Measurements from ENCODE around the gene ZNF474.

ZNF474 gene

GRCh38 chr5:122126756-122127321, 2.5 kb upstream of the ZNF474 start:
- H3K9ac ChIP-seq (ENCODE audit: low read depth, low read length) = no peak overlapping the region
- H3K4me1 ChIP-seq (ENCODE audit: insufficient read depth, low read length) = peaks cover 5% of the 10 kb centered on the region
- no peaks in the 10 kb centered on the region for H3K36me3 ChIP-seq (ENCODE audit: insufficient read depth, low read length)
- H3K9me3 ChIP-seq (ENCODE audit: control insufficient read depth, insufficient read depth, low read length) = no peaks in the 10 kb centered on the region

- Histone ChIP-seq H3K4me1 (ENCODE audit: insufficient read depth, low read length) (no peaks in the 10 kb centered on the region), H3K9ac (ENCODE audit: low read depth, low read length) (no peak overlapping the region), H3K9me3 (ENCODE audit: control insufficient read depth, insufficient read depth, low read length) (no peaks in the 10 kb centered on the region), H3K36me3 (ENCODE audit: insufficient read depth, low read length) (no peaks in the 10 kb centered on the region)
Measured at GRCh38 chr5:122130152-122130551, 806 bp downstream of the ZNF474 start.

DNA sequence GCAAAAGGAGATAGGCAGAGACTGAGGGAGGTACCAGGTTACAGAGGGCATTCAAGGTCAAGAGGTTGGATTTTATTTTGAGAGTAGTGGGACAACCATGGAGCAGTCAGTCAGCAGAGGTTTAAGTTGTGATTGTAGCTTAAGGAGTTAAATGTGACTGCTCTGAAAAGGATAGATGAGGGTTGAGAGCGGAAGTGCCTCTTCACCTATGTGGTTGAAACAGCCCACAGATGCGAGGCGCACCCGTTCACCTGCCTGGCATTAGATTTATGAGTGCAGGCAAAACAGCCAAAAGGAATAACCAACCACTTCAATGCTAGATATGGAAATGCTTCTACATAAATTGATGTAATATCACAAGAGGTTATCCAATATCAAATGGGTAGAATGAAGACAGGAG, 8.4 kb downstream of the ZNF474 start:
- H3K4me1 ChIP-seq (ENCODE audit: insufficient read depth, low read length) = no peaks in the 10 kb centered on the region
- H3K9me3 ChIP-seq (ENCODE audit: control insufficient read depth, insufficient read depth, low read length) = no peaks in the 10 kb centered on the region
- H3K36me3 ChIP-seq (ENCODE audit: insufficient read depth, low read length) = no peaks in the 10 kb centered on the region
- no peak overlapping the region for H3K9ac ChIP-seq (ENCODE audit: low read depth, low read length)

GRCh38 chr5:122138356-122138755, 9.0 kb downstream of the ZNF474 start:
- Histone ChIP-seq H3K9ac (ENCODE audit: low read depth, low read length) (no peak overlapping the region), H3K4me1 (ENCODE audit: insufficient read depth, low read length) (no peaks in the 10 kb centered on the region), H3K36me3 (ENCODE audit: insufficient read depth, low read length) (no peaks in the 10 kb centered on the region), H3K9me3 (ENCODE audit: control insufficient read depth, insufficient read depth, low read length) (no peaks in the 10 kb centered on the region)

DNA sequence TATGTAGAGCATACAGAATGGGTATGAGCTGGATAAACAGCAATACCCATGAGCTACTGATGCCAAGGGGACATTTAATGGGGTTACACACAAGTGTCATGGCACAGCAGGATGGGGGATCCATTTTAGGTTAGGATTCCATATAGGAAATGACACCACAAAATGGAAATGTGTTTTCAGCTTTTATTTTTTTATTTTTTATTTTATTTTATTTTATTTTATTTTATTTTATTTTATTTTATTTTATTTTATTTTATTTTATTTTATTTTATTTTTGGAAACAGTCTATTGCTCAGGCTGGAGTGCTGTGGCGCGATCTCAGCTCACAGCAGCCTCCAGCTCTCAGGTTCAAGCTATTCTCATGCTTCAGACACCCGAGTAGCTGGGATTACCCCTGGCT, 11.6 kb downstream of the ZNF474 start:
- H3K36me3 ChIP-seq (ENCODE audit: insufficient read depth, low read length) = no peaks in the 10 kb centered on the region
- no peak overlapping the region for H3K9ac ChIP-seq (ENCODE audit: low read depth, low read length)
- H3K9me3 ChIP-seq (ENCODE audit: control insufficient read depth, insufficient read depth, low read length) = no peaks in the 10 kb centered on the region
- no peaks in the 10 kb centered on the region for H3K4me1 ChIP-seq (ENCODE audit: insufficient read depth, low read length)

DNA sequence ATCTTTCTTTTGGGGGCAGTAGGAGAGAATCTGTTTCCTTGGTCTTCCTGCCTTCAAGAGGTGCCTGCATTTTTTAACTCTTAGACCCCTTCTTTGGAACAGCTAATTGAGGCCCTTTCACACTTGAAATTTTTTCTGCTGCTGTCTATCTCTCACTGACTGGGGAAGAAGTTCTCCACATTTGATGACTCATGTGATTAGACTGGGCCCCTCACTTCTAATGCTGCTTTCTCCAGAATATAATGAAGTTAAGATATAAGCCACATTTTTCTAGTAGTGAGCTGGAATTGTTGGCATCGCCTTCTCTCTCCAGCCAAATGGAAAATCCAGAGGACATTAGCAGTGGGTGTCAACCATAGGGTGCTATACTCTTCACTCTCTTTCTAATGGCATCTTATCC, 12.4 kb downstream of the ZNF474 start:
- H3K9me3 ChIP-seq (ENCODE audit: control insufficient read depth, insufficient read depth, low read length) = no peaks in the 10 kb centered on the region
- no peaks in the 10 kb centered on the region for H3K4me1 ChIP-seq (ENCODE audit: insufficient read depth, low read length)
- H3K36me3 ChIP-seq (ENCODE audit: insufficient read depth, low read length) = no peaks in the 10 kb centered on the region
- H3K9ac ChIP-seq (ENCODE audit: low read depth, low read length) = no peak overlapping the region

DNA sequence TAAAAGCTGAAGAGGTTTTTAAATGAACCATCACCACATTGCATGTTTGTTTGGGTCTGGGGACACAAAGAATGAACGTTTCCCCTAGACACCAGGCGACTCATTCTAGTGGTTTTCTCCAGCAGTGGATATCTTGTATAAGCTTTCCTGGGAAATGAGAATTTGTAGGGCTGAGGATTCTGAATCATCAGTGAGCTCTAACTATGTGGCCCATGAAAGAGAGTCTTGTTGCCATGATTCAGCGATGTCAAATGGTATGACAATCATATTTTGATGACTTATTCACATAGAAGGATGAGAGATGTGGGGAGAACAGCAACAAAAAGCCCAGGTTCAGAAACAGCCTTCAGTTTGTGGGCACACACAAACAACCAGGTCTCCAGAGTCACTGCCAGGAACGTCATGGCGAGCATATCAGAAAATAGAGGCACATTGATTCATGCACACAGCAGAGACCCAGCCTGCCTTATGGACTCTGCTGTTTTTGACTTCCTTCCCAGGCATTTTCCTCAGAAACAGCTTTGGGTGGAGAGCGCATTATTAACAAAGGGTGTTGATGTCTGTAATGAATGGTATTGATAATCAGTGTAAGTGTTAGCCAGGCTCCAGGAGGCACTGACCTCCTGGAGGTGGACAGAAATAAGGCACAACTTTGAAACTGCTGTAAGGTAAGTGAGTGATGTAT, 13.3 kb downstream of the ZNF474 start:
- H3K9ac ChIP-seq (ENCODE audit: low read depth, low read length) = no peak overlapping the region
- H3K9me3 ChIP-seq (ENCODE audit: control insufficient read depth, insufficient read depth, low read length) = no peaks in the 10 kb centered on the region
- no peaks in the 10 kb centered on the region for H3K36me3 ChIP-seq (ENCODE audit: insufficient read depth, low read length)
- no peaks in the 10 kb centered on the region for H3K4me1 ChIP-seq (ENCODE audit: insufficient read depth, low read length)

DNA sequence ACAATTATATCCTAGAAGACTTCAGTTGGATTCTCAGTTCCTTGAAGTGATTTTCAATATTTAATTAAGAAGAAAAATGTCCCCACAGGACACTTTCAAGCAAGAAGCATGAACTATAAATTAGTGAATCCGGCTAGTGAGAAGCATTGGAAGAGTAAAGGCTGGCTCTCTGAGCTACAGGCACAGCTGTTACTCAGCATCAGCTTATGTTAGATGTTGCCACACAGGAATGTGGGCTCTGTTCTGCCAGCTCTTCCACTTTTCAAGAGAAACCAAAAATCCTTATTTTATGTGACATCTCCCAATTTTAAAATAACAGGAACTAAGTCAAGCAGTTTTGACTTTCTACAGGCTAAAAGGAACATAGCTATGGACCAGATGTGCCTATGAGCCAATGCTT, 14.9 kb downstream of the ZNF474 start:
- Histone ChIP-seq H3K36me3 (ENCODE audit: insufficient read depth, low read length) (no peaks in the 10 kb centered on the region), H3K4me1 (ENCODE audit: insufficient read depth, low read length) (no peaks in the 10 kb centered on the region; the same call in 1 of the 2 replicates), H3K9ac (ENCODE audit: low read depth, low read length) (no peak overlapping the region), H3K9me3 (ENCODE audit: control insufficient read depth, insufficient read depth, low read length) (no peaks in the 10 kb centered on the region)

GRCh38 chr5:122145906-122146305, 16.6 kb downstream of the ZNF474 start:
- no peaks in the 10 kb centered on the region for H3K9me3 ChIP-seq (ENCODE audit: control insufficient read depth, insufficient read depth, low read length)
- no peak overlapping the region for H3K9ac ChIP-seq (ENCODE audit: low read depth, low read length)
- no peaks in the 10 kb centered on the region for H3K36me3 ChIP-seq (ENCODE audit: insufficient read depth, low read length)
- H3K4me1 ChIP-seq (ENCODE audit: insufficient read depth, low read length) = no peaks in the 10 kb centered on the region; the same call in 1 of the 2 replicates

DNA sequence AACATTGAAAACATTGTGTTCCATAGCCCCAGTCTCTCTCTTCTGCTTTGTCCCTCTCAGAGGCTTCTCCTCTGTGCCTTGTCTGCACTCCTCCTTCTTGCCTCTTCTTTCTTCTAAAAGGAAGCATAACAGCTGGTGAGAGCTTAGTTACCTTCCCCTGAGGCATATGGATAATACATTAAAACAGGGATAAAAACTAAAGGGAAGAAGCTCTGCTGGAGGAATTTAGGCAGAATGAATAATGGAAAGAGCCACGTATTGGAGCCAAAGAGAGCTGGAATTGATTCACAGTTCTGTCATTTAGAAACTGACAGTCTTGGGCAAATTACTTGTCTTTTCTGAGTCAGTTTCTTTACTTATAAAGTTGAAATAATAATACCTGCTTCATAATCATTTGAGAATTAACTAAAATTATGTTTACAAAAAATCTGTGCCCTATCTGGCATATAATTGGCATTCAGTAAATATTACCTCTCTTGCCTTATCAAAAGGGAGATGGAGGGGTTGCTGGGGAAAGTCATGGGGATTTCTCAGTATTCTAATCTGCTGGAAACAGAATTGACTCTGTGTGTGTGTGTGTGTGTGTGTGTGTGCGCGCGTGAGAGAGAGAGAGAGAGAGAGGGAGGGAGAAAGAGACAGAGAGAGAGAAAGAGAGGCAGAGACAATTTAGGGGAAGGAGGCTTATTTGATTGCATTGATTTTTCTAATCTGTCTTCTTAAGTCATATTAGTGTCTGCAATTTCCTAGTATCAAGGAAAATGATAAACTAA, 20.2 kb downstream of the ZNF474 start:
- Histone ChIP-seq H3K36me3 (ENCODE audit: insufficient read depth, low read length) (no peaks in the 10 kb centered on the region), H3K9ac (ENCODE audit: low read depth, low read length) (no peak overlapping the region), H3K4me1 (ENCODE audit: insufficient read depth, low read length) (no peaks in the 10 kb centered on the region; the same call in 1 of the 2 replicates), H3K9me3 (ENCODE audit: control insufficient read depth, insufficient read depth, low read length) (no peaks in the 10 kb centered on the region)

GRCh38 chr5:122150215-122150614, 20.9 kb downstream of the ZNF474 start:
- H3K4me1 ChIP-seq (ENCODE audit: insufficient read depth, low read length) = no peaks in the 10 kb centered on the region; the same call in 1 of the 2 replicates
- H3K9ac ChIP-seq (ENCODE audit: low read depth, low read length) = no peak overlapping the region
- H3K36me3 ChIP-seq (ENCODE audit: insufficient read depth, low read length) = no peaks in the 10 kb centered on the region
- H3K9me3 ChIP-seq (ENCODE audit: control insufficient read depth, insufficient read depth, low read length) = no peaks in the 10 kb centered on the region

DNA sequence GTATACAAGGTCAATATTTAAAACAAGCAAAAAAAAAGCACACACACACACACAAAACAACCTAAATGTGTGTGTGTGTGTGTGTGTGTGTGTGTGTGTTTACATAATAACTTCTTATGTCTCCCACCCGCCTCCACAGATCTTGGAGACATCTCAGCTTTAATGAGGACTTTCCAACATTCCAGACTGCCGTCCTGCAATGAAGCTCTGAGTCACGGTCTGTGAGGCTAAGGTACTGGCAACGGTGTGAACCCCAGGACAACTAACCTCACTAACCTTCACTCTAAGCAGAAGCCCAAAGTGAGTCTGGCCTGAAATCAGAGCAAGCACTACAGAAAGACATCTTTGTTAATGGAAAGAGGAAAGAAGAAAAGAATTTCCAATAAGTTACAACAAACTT, 22.3 kb downstream of the ZNF474 start:
- Histone ChIP-seq H3K9ac (ENCODE audit: low read depth, low read length) (no peak overlapping the region), H3K4me1 (ENCODE audit: insufficient read depth, low read length) (no peaks in the 10 kb centered on the region; the same call in 1 of the 2 replicates), H3K9me3 (ENCODE audit: control insufficient read depth, insufficient read depth, low read length) (no peaks in the 10 kb centered on the region), H3K36me3 (ENCODE audit: insufficient read depth, low read length) (no peaks in the 10 kb centered on the region)

DNA sequence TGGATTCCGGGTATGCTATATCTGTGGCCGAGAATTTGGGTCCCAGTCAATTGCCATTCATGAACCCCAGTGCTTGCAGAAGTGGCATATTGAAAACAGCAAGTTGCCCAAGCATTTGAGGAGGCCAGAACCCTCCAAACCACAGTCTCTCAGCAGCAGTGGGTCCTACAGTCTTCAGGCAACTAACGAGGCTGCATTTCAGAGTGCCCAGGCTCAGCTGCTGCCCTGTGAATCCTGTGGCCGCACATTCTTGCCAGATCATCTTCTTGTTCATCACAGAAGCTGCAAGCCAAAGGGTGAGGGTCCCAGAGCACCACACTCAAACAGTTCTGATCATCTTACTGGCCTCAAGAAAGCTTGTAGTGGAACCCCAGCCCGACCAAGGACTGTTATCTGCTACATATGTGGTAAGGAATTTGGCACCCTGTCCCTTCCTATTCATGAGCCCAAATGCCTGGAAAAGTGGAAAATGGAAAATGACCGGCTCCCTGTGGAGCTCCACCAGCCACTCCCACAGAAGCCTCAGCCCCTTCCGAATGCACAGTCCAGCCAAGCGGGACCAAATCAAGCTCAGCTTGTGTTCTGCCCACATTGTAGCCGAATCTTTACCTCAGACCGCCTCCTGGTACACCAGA, 23.0 kb downstream of the ZNF474 start:
- no peaks in the 10 kb centered on the region for H3K9me3 ChIP-seq (ENCODE audit: control insufficient read depth, insufficient read depth, low read length)
- H3K36me3 ChIP-seq (ENCODE audit: insufficient read depth, low read length) = no peaks in the 10 kb centered on the region
- no peaks in the 10 kb centered on the region; the same call in 1 of the 2 replicates for H3K4me1 ChIP-seq (ENCODE audit: insufficient read depth, low read length)
- no peak overlapping the region for H3K9ac ChIP-seq (ENCODE audit: low read depth, low read length)

DNA sequence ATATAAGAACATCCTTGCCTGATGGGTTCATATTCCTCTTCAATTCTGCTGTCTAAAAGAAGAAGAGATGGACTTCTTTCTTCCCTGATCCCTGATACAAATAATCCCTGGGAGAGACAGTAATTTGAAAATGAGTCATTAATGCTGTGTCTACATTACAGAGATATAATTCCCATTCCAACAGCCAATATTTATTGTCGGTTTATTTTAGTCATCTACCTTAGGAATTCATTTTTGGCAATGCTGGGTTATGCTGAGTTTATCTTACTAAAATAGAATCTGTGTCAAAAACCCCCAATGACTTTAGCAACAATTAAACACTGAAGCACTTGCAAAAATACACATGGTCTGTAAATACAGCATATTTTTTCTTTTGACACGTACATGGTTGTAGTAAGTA, 23.9 kb downstream of the ZNF474 start:
- no peak overlapping the region for H3K9ac ChIP-seq (ENCODE audit: low read depth, low read length)
- H3K36me3 ChIP-seq (ENCODE audit: insufficient read depth, low read length) = no peaks in the 10 kb centered on the region
- H3K9me3 ChIP-seq (ENCODE audit: control insufficient read depth, insufficient read depth, low read length) = no peaks in the 10 kb centered on the region
- H3K4me1 ChIP-seq (ENCODE audit: insufficient read depth, low read length) = no peaks in the 10 kb centered on the region; the same call in 1 of the 2 replicates

All from ES-I3 (cell line).